Measurements from ENCODE around the gene CAPN2.

Gene CAPN2

DNA sequence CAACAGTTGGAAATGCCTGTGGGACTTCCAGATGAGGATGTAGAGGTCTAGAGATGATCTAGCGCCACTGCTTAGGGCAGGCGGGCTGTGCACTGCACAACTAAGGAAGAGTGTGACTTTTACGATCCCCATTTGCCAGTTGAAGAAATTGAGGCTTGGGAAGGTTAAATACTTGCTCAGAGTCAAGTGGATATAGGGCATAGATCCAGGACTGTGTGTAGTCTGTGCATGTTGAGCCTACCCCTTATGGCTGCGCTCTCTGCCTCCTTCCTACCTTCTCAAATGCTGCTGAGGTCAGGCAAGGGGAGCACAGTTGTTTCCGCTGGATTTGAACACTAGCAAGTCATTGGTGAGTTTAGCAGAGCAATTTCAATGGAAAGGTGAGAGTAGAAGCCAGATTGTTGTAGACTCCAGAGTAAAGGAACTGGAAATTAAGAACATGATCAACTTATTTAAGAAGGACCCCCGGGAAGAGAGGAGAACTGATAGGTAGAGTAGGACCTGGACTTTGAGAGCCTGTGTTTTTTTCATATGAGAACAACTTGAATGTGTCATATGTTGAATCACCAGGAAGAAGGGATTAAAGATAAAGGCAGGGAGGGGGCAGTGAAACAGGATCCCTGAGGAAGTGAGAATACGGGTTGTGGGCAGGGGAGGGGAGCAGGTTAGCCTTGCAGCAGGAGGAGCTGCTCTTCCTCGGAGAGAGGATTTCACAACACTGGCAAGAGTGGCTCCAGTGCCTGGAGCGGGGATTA, 2.7 kb downstream of the CAPN2 start:
- no peak overlapping the region for H3K4me3 ChIP-seq (ENCODE audit: low read length)
- no peaks in the 10 kb centered on the region for H4K20me1 ChIP-seq (ENCODE audit: insufficient read depth, low read length)
- TF ChIP-seq EZH2phosphoT487 (IDR thresholded peaks at IDR 0.05; ENCODE audit: low read depth) (no peak), CTCF (IDR thresholded peaks at IDR 0.05; ENCODE audit: low read depth, low read length) (no peak)
- H3K4me1 ChIP-seq (ENCODE audit: low read length) = peaks cover 34% of the 10 kb centered on the region
- H2AFZ ChIP-seq (ENCODE audit: low read depth, low read length) = no peak overlapping the region
- peaks cover 3% of the 10 kb centered on the region for H3K36me3 ChIP-seq (replicated peaks; ENCODE audit: low read depth, low read length)
- no peak overlapping the region for H3K9ac ChIP-seq (ENCODE audit: low read length)
- no peak overlapping the region for H3K27ac ChIP-seq (ENCODE audit: low read length)
- H3K79me2 ChIP-seq (ENCODE audit: low read length) = peaks cover 4% of the 10 kb centered on the region; the same call in 1 of the 2 replicates
- no peaks in the 10 kb centered on the region for H3K27me3 ChIP-seq (ENCODE audit: low read depth, low read length)
- H3K4me2 ChIP-seq (ENCODE audit: low read length) = peak overlapping the region; percentile 21
- H3K9me3 ChIP-seq (ENCODE audit: insufficient read depth, low read length) = no peaks in the 10 kb centered on the region

GRCh38 chr1:223715604-223716172, 3.3 kb downstream of the CAPN2 start:
- H3K9ac ChIP-seq (ENCODE audit: low read length) = no peak overlapping the region
- H3K9me3 ChIP-seq (ENCODE audit: insufficient read depth, low read length) = no peaks in the 10 kb centered on the region
- no peaks in the 10 kb centered on the region for H3K27me3 ChIP-seq (ENCODE audit: low read depth, low read length)
- peaks cover 3% of the 10 kb centered on the region for H3K36me3 ChIP-seq (replicated peaks; ENCODE audit: low read depth, low read length)
- TF ChIP-seq CTCF (IDR thresholded peaks at IDR 0.05; ENCODE audit: low read depth, low read length) = no peak
- TF ChIP-seq EZH2phosphoT487 (IDR thresholded peaks at IDR 0.05; ENCODE audit: low read depth) = no peak
- H4K20me1 ChIP-seq (ENCODE audit: insufficient read depth, low read length) = no peaks in the 10 kb centered on the region
- peaks cover 4% of the 10 kb centered on the region; the same call in 1 of the 2 replicates for H3K79me2 ChIP-seq (ENCODE audit: low read length)
- peak overlapping the region; percentile 21; the same call in 1 of the 2 replicates for H3K4me2 ChIP-seq (ENCODE audit: low read length)
- peaks cover 34% of the 10 kb centered on the region for H3K4me1 ChIP-seq (ENCODE audit: low read length)
- no peak overlapping the region for H3K4me3 ChIP-seq (ENCODE audit: low read length)
- no peak overlapping the region for H3K27ac ChIP-seq (ENCODE audit: low read length)
- no peak overlapping the region for H2AFZ ChIP-seq (ENCODE audit: low read depth, low read length)

- H3K27ac ChIP-seq (ENCODE audit: low read length) = no peak overlapping the region
- peak overlapping the region; percentile 5; the same call in 1 of the 2 replicates for H3K4me2 ChIP-seq (ENCODE audit: low read length)
- H2AFZ ChIP-seq (ENCODE audit: low read depth, low read length) = no peak overlapping the region
- no peaks in the 10 kb centered on the region for H4K20me1 ChIP-seq (ENCODE audit: insufficient read depth, low read length)
- no peak overlapping the region for H3K9ac ChIP-seq (ENCODE audit: low read length)
- peaks cover 34% of the 10 kb centered on the region for H3K4me1 ChIP-seq (ENCODE audit: low read length)
- H3K36me3 ChIP-seq (replicated peaks; ENCODE audit: low read depth, low read length) = peaks cover 5% of the 10 kb centered on the region
- no peaks in the 10 kb centered on the region for H3K9me3 ChIP-seq (ENCODE audit: insufficient read depth, low read length)
- no peak overlapping the region for H3K4me3 ChIP-seq (ENCODE audit: low read length)
- H3K79me2 ChIP-seq (ENCODE audit: low read length) = peaks cover 4% of the 10 kb centered on the region; the same call in 1 of the 2 replicates
- no peaks in the 10 kb centered on the region for H3K27me3 ChIP-seq (ENCODE audit: low read depth, low read length)
- TF ChIP-seq CTCF (IDR thresholded peaks at IDR 0.05; ENCODE audit: low read depth, low read length) (no peak), EZH2phosphoT487 (IDR thresholded peaks at IDR 0.05; ENCODE audit: low read depth) (no peak)
Observed at GRCh38 chr1:223716302-223716862, 4.0 kb downstream of the CAPN2 start.

DNA sequence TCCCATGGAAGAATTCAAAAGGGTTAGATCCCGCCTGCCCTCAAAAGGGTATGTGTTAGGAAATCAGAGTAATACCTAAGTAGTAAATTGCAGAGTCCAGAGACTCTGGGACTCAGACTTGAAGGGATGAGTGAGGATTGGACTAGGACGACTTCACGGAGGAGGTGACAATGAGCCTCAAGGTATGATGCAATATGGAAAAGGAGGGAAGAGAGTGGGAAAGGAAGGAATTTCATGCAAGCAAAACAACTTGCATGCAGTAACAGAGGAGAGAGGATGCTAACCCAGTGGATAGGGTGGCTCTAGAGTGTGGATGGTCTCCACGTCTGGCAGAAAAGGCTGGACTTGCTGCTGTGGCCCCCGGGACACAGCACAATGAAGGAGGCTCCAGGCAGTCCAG, 4.8 kb downstream of the CAPN2 start:
- Histone ChIP-seq H3K4me2 (ENCODE audit: low read length) (no peak overlapping the region), H4K20me1 (ENCODE audit: insufficient read depth, low read length) (no peaks in the 10 kb centered on the region), H2AFZ (ENCODE audit: low read depth, low read length) (no peak overlapping the region), H3K36me3 (replicated peaks; ENCODE audit: low read depth, low read length) (peaks cover 5% of the 10 kb centered on the region), H3K4me1 (ENCODE audit: low read length) (peaks cover 34% of the 10 kb centered on the region), H3K9me3 (ENCODE audit: insufficient read depth, low read length) (no peaks in the 10 kb centered on the region), H3K27me3 (ENCODE audit: low read depth, low read length) (no peaks in the 10 kb centered on the region), H3K79me2 (ENCODE audit: low read length) (peaks cover 4% of the 10 kb centered on the region; the same call in 1 of the 2 replicates), H3K9ac (ENCODE audit: low read length) (no peak overlapping the region), H3K4me3 (ENCODE audit: low read length) (no peak overlapping the region), H3K27ac (ENCODE audit: low read length) (no peak overlapping the region)
- TF ChIP-seq CTCF (IDR thresholded peaks at IDR 0.05; ENCODE audit: low read depth, low read length) = no peak
- TF ChIP-seq EZH2phosphoT487 (IDR thresholded peaks at IDR 0.05; ENCODE audit: low read depth) = no peak
